PC-9 (cell line): Measurements from ENCODE around the gene CAPS2.

ENCODE experiments used
- EZH2 ChIP-seq: fragments of 200-600 bp; sonication (generic); IDR thresholded peaks from 2 replicates; pipeline ENCODE4 v1.8.0; 2017; ENCODE audit warnings: antibody characterized with exemption, low read depth
- TF ChIP-seq, protein P1 (sequence below): fragments of 200-600 bp; sonication (generic); conservative IDR thresholded peaks from 2 replicates; pipeline ENCODE4 v1.6.1; 2017; ENCODE audit warnings: mixed run types, antibody characterized with exemption, mild to moderate bottlenecking, moderate library complexity

DNA sequence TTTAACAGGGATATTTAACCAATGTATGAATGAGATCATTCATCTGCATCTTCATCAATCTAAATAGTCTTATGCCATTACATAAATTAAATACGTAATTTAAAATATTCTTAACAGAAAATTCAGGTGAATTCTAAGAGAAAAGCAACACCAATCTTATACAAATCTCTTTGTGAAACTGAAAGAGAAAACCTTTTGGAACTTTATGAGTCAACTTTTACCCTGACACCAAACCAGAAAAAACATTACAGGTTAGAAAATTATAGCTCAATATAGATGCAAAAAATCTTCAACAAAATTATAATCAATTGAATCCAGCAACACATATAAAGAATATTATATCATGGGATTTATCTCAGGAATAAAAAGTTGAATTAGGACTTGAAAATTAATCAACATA lies 7.8 kb upstream of the CAPS2 start:
- TF ChIP-seq, protein P1, sequence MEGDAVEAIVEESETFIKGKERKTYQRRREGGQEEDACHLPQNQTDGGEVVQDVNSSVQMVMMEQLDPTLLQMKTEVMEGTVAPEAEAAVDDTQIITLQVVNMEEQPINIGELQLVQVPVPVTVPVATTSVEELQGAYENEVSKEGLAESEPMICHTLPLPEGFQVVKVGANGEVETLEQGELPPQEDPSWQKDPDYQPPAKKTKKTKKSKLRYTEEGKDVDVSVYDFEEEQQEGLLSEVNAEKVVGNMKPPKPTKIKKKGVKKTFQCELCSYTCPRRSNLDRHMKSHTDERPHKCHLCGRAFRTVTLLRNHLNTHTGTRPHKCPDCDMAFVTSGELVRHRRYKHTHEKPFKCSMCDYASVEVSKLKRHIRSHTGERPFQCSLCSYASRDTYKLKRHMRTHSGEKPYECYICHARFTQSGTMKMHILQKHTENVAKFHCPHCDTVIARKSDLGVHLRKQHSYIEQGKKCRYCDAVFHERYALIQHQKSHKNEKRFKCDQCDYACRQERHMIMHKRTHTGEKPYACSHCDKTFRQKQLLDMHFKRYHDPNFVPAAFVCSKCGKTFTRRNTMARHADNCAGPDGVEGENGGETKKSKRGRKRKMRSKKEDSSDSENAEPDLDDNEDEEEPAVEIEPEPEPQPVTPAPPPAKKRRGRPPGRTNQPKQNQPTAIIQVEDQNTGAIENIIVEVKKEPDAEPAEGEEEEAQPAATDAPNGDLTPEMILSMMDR, result no peak
- TF ChIP-seq EZH2, result no peak
